Cardiac muscle cell (in vitro differentiated cells and primary cell): ENCODE measurements around the gene SCGB3A2. TPM values are rescaled to one million over a fixed set of nuclear protein-coding genes. Genes with fewer than 3 reads are reported as not detected.

ENCODE experiments used
- DNase-seq, 2 donors: peaks; one replicate each; pipeline versions ENCODE4 v3.0.0 to v3.0.0-alpha.2; 2010 to 2017; ENCODE audit warnings: low read depth in 1 of 2, low spot score in 1 of 2
- H3K27ac ChIP-seq: fragments of 200-600 bp; sonication (generic); 2 replicates; pipeline ENCODE4 v1.5.1; 2016
- H3K27me3 ChIP-seq: fragments of 200-600 bp; sonication (generic); 2 replicates; pipeline ENCODE4 v1.6.0; 2016; ENCODE audit warnings: control low read depth
- H3K36me3 ChIP-seq: fragments of 200-600 bp; sonication (generic); 2 replicates; pipeline ENCODE4 v1.5.1; 2016; ENCODE audit warnings: control low read depth
- H3K4me1 ChIP-seq: fragments of 200-600 bp; sonication (generic); 2 replicates; pipeline ENCODE4 v1.8.1; 2017; ENCODE audit warnings: low read depth, mild to moderate bottlenecking, mixed run types
- H3K4me3 ChIP-seq: fragments of 200-600 bp; sonication (generic); 2 replicates; pipeline ENCODE4 v1.5.1; 2016; ENCODE audit warnings: mild to moderate bottlenecking
- H3K9me3 ChIP-seq: fragments of 200-600 bp; sonication (generic); 2 replicates; pipeline ENCODE4 v1.5.1; 2017; ENCODE audit warnings: low read depth, mild to moderate bottlenecking, control low read depth
- CTCF ChIP-seq: IDR thresholded peaks from 2 replicates; pipeline ENCODE4 v1.5.1; 2012; ENCODE audit warnings: low read depth, mild to moderate bottlenecking, low read length
- polyA plus RNA-seq: library from polyadenylated mRNA; unstranded; fragments of >200 nt; fragmentation: Nextera tagmentation; extraction: Ambion mirVana; gene quantifications from 2 replicates; pipeline ENCODE4 v1.2.1, GENCODE V29; 2016
- total RNA-seq: library from RNA; depleted of rRNA; stranded (reverse); fragments of >200 nt; gene quantifications from 2 replicates; pipeline ENCODE4 v1.2.3, GENCODE V29; 2016

Gene SCGB3A2
- total and polyA plus RNA-seq, 2 experiments from 2014 or later: 0.37 TPM; not detected in 1

GRCh38 chr5:147911427-147911826, 32.9 kb downstream of the SCGB3A2 start:
- H3K27ac ChIP-seq: no peak overlapping the region
- no peak for TF ChIP-seq CTCF
- no peaks in the 10 kb centered on the region for H3K9me3 ChIP-seq
- H3K27me3 ChIP-seq: peaks cover 3% of the 10 kb centered on the region
- no peak for DNase-seq
- no peaks in the 10 kb centered on the region for H3K36me3 ChIP-seq
- H3K4me3 ChIP-seq: no peak overlapping the region
- H3K4me1 ChIP-seq: peaks cover 15% of the 10 kb centered on the region

GRCh38 chr5:147912011-147912410, 33.5 kb downstream of the SCGB3A2 start:
- H3K4me1 ChIP-seq: peaks cover 15% of the 10 kb centered on the region
- H3K4me3 ChIP-seq: no peak overlapping the region
- no peaks in the 10 kb centered on the region for H3K9me3 ChIP-seq
- no peak for TF ChIP-seq CTCF
- peaks cover 3% of the 10 kb centered on the region for H3K27me3 ChIP-seq
- H3K36me3 ChIP-seq: no peaks in the 10 kb centered on the region
- no peak for DNase-seq
- H3K27ac ChIP-seq: no peak overlapping the region

- no peak overlapping the region for H3K27ac ChIP-seq
- TF ChIP-seq CTCF: no peak
- no peak for DNase-seq
- no peak overlapping the region for H3K4me3 ChIP-seq
- H3K4me1 ChIP-seq: peaks cover 15% of the 10 kb centered on the region
- peaks cover 3% of the 10 kb centered on the region for H3K27me3 ChIP-seq
- H3K36me3 ChIP-seq: no peaks in the 10 kb centered on the region
- H3K9me3 ChIP-seq: no peaks in the 10 kb centered on the region
Measured at GRCh38 chr5:147913786-147914185, 35.3 kb downstream of the SCGB3A2 start.

GRCh38 chr5:147918101-147918685, 39.7 kb downstream of the SCGB3A2 start:
- Histone ChIP-seq H3K9me3 (no peaks in the 10 kb centered on the region), H3K4me3 (no peak overlapping the region), H3K27ac (no peak overlapping the region), H3K4me1 (no peaks in the 10 kb centered on the region), H3K27me3 (no peaks in the 10 kb centered on the region), H3K36me3 (no peaks in the 10 kb centered on the region)
- DNase-seq: no peak
- no peak for TF ChIP-seq CTCF

GRCh38 chr5:147918899-147919298, 40.4 kb downstream of the SCGB3A2 start:
- TF ChIP-seq CTCF: no peak
- H3K4me1 ChIP-seq: no peaks in the 10 kb centered on the region
- DNase-seq: no peak
- H3K27ac ChIP-seq: no peak overlapping the region
- H3K4me3 ChIP-seq: no peak overlapping the region
- no peaks in the 10 kb centered on the region for H3K27me3 ChIP-seq
- H3K9me3 ChIP-seq: no peaks in the 10 kb centered on the region
- no peaks in the 10 kb centered on the region for H3K36me3 ChIP-seq
